G401 (cell line): ENCODE data around the gene NEK2. TPM values are rescaled to one million over a fixed set of nuclear protein-coding genes. Genes with fewer than 3 reads are reported as not detected.
"Not testable (repeated sequence)": the region's sequence is repeated elsewhere in the genome, so short reads cannot be mapped to it uniquely, and the experiment has no call there.

ENCODE experiments used
- DNase-seq: peaks from one replicate; pipeline ENCODE4 v3.0.0-alpha.2; 2015; ENCODE audit warnings: low spot score
- in situ Hi-C: cut with HindIII; loops from 2 replicates; pipeline ENCODE4 v1.10.0; 2016; ENCODE audit warnings: low sequenced_read_pairs, mixed read lengths
- total RNA-seq: library from RNA; depleted of rRNA; stranded (reverse); fragments of >200 nt; shearing (Covaris generic); gene quantifications from 2 replicates; pipeline ENCODE4 v1.2.3, GENCODE V29; 2014

The NEK2 gene
- total RNA-seq, 1 experiment from 2014 or later = 42.5 TPM

GRCh38 chr1:211638689-211639101 is 36.7 kb downstream of the NEK2 start:
- in situ Hi-C loops = no loop called here
- DNase-seq = no peak

- in situ Hi-C loops = no loop called here
- no peak for DNase-seq
These were observed 37.2 kb downstream of the NEK2 start for GRCh38 chr1:211638246-211638645.

GRCh38 chr1:211637066-211637465 is 38.4 kb downstream of the NEK2 start:
- in situ Hi-C loops = no loop called here
- no peak for DNase-seq

- DNase-seq, in situ Hi-C loops: not testable (repeated sequence)
These were observed 38.8 kb downstream of the NEK2 start for GRCh38 chr1:211636575-211637029.

GRCh38 chr1:211635597-211636205 is 39.7 kb downstream of the NEK2 start:
- DNase-seq = no peak
- in situ Hi-C loops = no loop called here

- in situ Hi-C loops = no loop called here
- DNase-seq = no peak
These were observed 40.5 kb downstream of the NEK2 start for GRCh38 chr1:211634931-211635330.

- DNase-seq = no peak
- in situ Hi-C loops = no loop called here
These were observed 41.0 kb downstream of the NEK2 start for GRCh38 chr1:211634461-211634860.

GRCh38 chr1:211633524-211633846 is 41.9 kb downstream of the NEK2 start:
- no peak for DNase-seq
- in situ Hi-C loops = no loop called here

GRCh38 chr1:211632808-211633523 is 42.5 kb downstream of the NEK2 start:
- in situ Hi-C loops = no loop called here
- peak; percentile 44 for DNase-seq

- in situ Hi-C loops = no loop called here
- no peak for DNase-seq
These were observed 43.2 kb downstream of the NEK2 start for GRCh38 chr1:211632117-211632807.

GRCh38 chr1:211631168-211631567 is 44.3 kb downstream of the NEK2 start:
- in situ Hi-C loops = no loop called here
- no peak for DNase-seq

GRCh38 chr1:211630236-211631081 is 45.0 kb downstream of the NEK2 start:
- no peak for DNase-seq

GRCh38 chr1:211628417-211628816 is 47.0 kb downstream of the NEK2 start:
- no peak for DNase-seq
- in situ Hi-C loops = no loop called here

More at GRCh38 chr1:211630236-211631081, 45.0 kb downstream of the NEK2 start:
- in situ Hi-C loops = no loop called here

- in situ Hi-C loops = no loop called here
These were observed 48.2 kb downstream of the NEK2 start for GRCh38 chr1:211627259-211627658.

GRCh38 chr1:211625866-211626265 is 49.6 kb downstream of the NEK2 start:
- in situ Hi-C loops, DNase-seq: not testable (repeated sequence)

More at GRCh38 chr1:211627259-211627658, 48.2 kb downstream of the NEK2 start:
- DNase-seq = no peak

GRCh38 chr1:211625040-211625439 is 50.4 kb downstream of the NEK2 start:
- DNase-seq = no peak
- in situ Hi-C loops = no loop called here

GRCh38 chr1:211623515-211623914 is 51.9 kb downstream of the NEK2 start:
- no peak for DNase-seq
- in situ Hi-C loops = no loop called here

GRCh38 chr1:211621447-211622198 is 53.8 kb downstream of the NEK2 start:
- in situ Hi-C loops = no loop called here
- DNase-seq = no peak

GRCh38 chr1:211620097-211620496 is 55.3 kb downstream of the NEK2 start:
- in situ Hi-C loops = no loop called here
- no peak for DNase-seq
